Measurements from ENCODE around the gene KLHL35.

The KLHL35 gene

GRCh38 chr11:75427181-75427580 is 5.8 kb downstream of the KLHL35 start:
- DNase-seq (ENCODE audit: extremely low spot score): no peak
- CTCF ChIA-PET: no interaction called here
- POLR2A ChIA-PET: interaction anchor here (1.8 kb wide), 1 partner anchor 26 kb away, joined by 7 read pairs; no protein-coding TSS in a partner anchor
- TF ChIP-seq FOXA1 (IDR thresholded peaks at IDR 0.05) (no peak), PKNOX1 (IDR thresholded peaks at IDR 0.05) (no peak), L3MBTL2 (conservative IDR thresholded peaks at IDR 0.05) (no peak), ARNT (IDR thresholded peaks at IDR 0.05) (no peak)

GRCh38 chr11:75426720-75427086 is 6.3 kb downstream of the KLHL35 start:
- TF ChIP-seq L3MBTL2 (conservative IDR thresholded peaks at IDR 0.05) (no peak), ZNF384 (IDR thresholded peaks at IDR 0.05) (no peak), CTBP1 (IDR thresholded peaks at IDR 0.05; ENCODE audit: borderline replicate concordance) (no peak), SUZ12 (IDR thresholded peaks at IDR 0.05) (no peak), PKNOX1 (IDR thresholded peaks at IDR 0.05) (no peak), NFRKB (IDR thresholded peaks at IDR 0.05) (no peak), BHLHE40 (IDR thresholded peaks at IDR 0.05; ENCODE audit: borderline replicate concordance) (no peak), HDGF (IDR thresholded peaks at IDR 0.05; ENCODE audit: borderline replicate concordance) (no peak), FOXA1 (IDR thresholded peaks at IDR 0.05) (no peak), LEF1 (IDR thresholded peaks at IDR 0.05; ENCODE audit: borderline replicate concordance) (no peak), ARNT (IDR thresholded peaks at IDR 0.05) (no peak), FOXK2 (IDR thresholded peaks at IDR 0.05) (no peak)
- CTCF ChIA-PET: no interaction called here
- DNase-seq (ENCODE audit: extremely low spot score): no peak
- POLR2A ChIA-PET: no interaction called here

GRCh38 chr11:75425422-75425821 is 7.6 kb downstream of the KLHL35 start:
- POLR2A ChIA-PET: interaction anchor here (1.7 kb wide), 1 partner anchor 25 kb away, joined by 6 read pairs; no protein-coding TSS in a partner anchor
- CTCF ChIA-PET: interaction anchor here (0.7 to 1.5 kb wide), 2 partner anchors 36 to 245 kb away, joined by 3 to 5 read pairs; no protein-coding TSS in a partner anchor
- TF ChIP-seq CTBP1 (IDR thresholded peaks at IDR 0.05; ENCODE audit: borderline replicate concordance) (no peak), SP1 (IDR thresholded peaks at IDR 0.05) (no peak), L3MBTL2 (conservative IDR thresholded peaks at IDR 0.05) (no peak), FOXA1 (IDR thresholded peaks at IDR 0.05) (no peak), PKNOX1 (IDR thresholded peaks at IDR 0.05) (no peak), LEF1 (IDR thresholded peaks at IDR 0.05; ENCODE audit: borderline replicate concordance) (no peak), ELF4 (IDR thresholded peaks at IDR 0.05) (no peak), ARNT (IDR thresholded peaks at IDR 0.05) (no peak), BHLHE40 (IDR thresholded peaks at IDR 0.05; ENCODE audit: borderline replicate concordance) (no peak), NFRKB (IDR thresholded peaks at IDR 0.05) (no peak), FOXM1 (IDR thresholded peaks at IDR 0.05; ENCODE audit: borderline replicate concordance) (no peak), FOXK2 (IDR thresholded peaks at IDR 0.05) (no peak), HDGF (IDR thresholded peaks at IDR 0.05; ENCODE audit: borderline replicate concordance) (no peak), ZNF384 (IDR thresholded peaks at IDR 0.05) (no peak), SUZ12 (IDR thresholded peaks at IDR 0.05) (no peak), TARDBP (IDR thresholded peaks at IDR 0.05) (no peak)
- peak; percentile 45 for DNase-seq (ENCODE audit: extremely low spot score)

- no peak for DNase-seq (ENCODE audit: extremely low spot score)
- CTCF ChIA-PET: no interaction called here
- TF ChIP-seq FOXA1 (IDR thresholded peaks at IDR 0.05) (no peak), SUZ12 (IDR thresholded peaks at IDR 0.05) (no peak), SP1 (IDR thresholded peaks at IDR 0.05) (no peak), L3MBTL2 (conservative IDR thresholded peaks at IDR 0.05) (no peak), FOXM1 (IDR thresholded peaks at IDR 0.05; ENCODE audit: borderline replicate concordance) (no peak), ZNF384 (IDR thresholded peaks at IDR 0.05) (no peak), NFRKB (IDR thresholded peaks at IDR 0.05) (no peak), PKNOX1 (IDR thresholded peaks at IDR 0.05) (no peak), HDGF (IDR thresholded peaks at IDR 0.05; ENCODE audit: borderline replicate concordance) (no peak), TARDBP (IDR thresholded peaks at IDR 0.05) (no peak), FOXK2 (IDR thresholded peaks at IDR 0.05) (no peak), ELF4 (IDR thresholded peaks at IDR 0.05) (no peak), LEF1 (IDR thresholded peaks at IDR 0.05; ENCODE audit: borderline replicate concordance) (no peak), BHLHE40 (IDR thresholded peaks at IDR 0.05; ENCODE audit: borderline replicate concordance) (no peak), CTBP1 (IDR thresholded peaks at IDR 0.05; ENCODE audit: borderline replicate concordance) (no peak), ARNT (IDR thresholded peaks at IDR 0.05) (no peak)
- POLR2A ChIA-PET: interaction anchor here (0.6 kb wide), 1 partner anchor 24 kb away, joined by 3 read pairs; no protein-coding TSS in a partner anchor
These were observed 8.6 kb downstream of the KLHL35 start for GRCh38 chr11:75424396-75424795.

- ChIA-PET CTCF (interaction anchor here (0.7 kb wide), 1 partner anchor 33 kb away, joined by 3 read pairs; no protein-coding TSS in a partner anchor), POLR2A (no interaction called here)
- TF ChIP-seq L3MBTL2 (conservative IDR thresholded peaks at IDR 0.05) (no peak), LEF1 (IDR thresholded peaks at IDR 0.05; ENCODE audit: borderline replicate concordance) (no peak), SP1 (IDR thresholded peaks at IDR 0.05) (no peak), SUZ12 (IDR thresholded peaks at IDR 0.05) (no peak), TARDBP (IDR thresholded peaks at IDR 0.05) (no peak), NFRKB (IDR thresholded peaks at IDR 0.05) (no peak), CTBP1 (IDR thresholded peaks at IDR 0.05; ENCODE audit: borderline replicate concordance) (no peak), PKNOX1 (IDR thresholded peaks at IDR 0.05) (no peak), FOXM1 (IDR thresholded peaks at IDR 0.05; ENCODE audit: borderline replicate concordance) (no peak), HDGF (IDR thresholded peaks at IDR 0.05; ENCODE audit: borderline replicate concordance) (no peak), FOXA1 (IDR thresholded peaks at IDR 0.05) (no peak), ELF4 (IDR thresholded peaks at IDR 0.05) (no peak), BHLHE40 (IDR thresholded peaks at IDR 0.05; ENCODE audit: borderline replicate concordance) (no peak), FOXK2 (IDR thresholded peaks at IDR 0.05) (no peak), ARNT (IDR thresholded peaks at IDR 0.05) (no peak)
- no peak for DNase-seq (ENCODE audit: extremely low spot score)
These were observed 9.3 kb downstream of the KLHL35 start for GRCh38 chr11:75423721-75424120.
